HG02981 (cell line): ENCODE results near the gene GGA3.
"Not testable (repeated sequence)": the region's sequence is repeated elsewhere in the genome, so short reads cannot be mapped to it uniquely, and the experiment has no call there.

Source experiments
- ATAC-seq: cut with Tn5 transposase; IDR thresholded peaks from one replicate; pipeline ENCODE4 v1.9.1; 2021; ENCODE audit warnings: mild to moderate bottlenecking, moderate library complexity; ENCODE audit not compliant: unreplicated experiment

The GGA3 gene

GRCh38 chr17:75228305-75228704, 33.1 kb downstream of the GGA3 start:
- no peak for ATAC-seq

- ATAC-seq, result no peak
These were observed 33.7 kb downstream of the GGA3 start for GRCh38 chr17:75227729-75228128.

- no peak for ATAC-seq
These were observed 36.4 kb downstream of the GGA3 start for GRCh38 chr17:75225016-75225415.

GRCh38 chr17:75219815-75220214, 41.6 kb downstream of the GGA3 start:
- ATAC-seq, result no peak

GRCh38 chr17:75218131-75218530, 43.3 kb downstream of the GGA3 start:
- no peak for ATAC-seq

GRCh38 chr17:75209061-75209460, 52.3 kb downstream of the GGA3 start:
- no peak for ATAC-seq

- no peak for ATAC-seq
These were observed 53.2 kb downstream of the GGA3 start for GRCh38 chr17:75208161-75208560.

GRCh38 chr17:75207760-75208159, 53.6 kb downstream of the GGA3 start:
- no peak for ATAC-seq

GRCh38 chr17:75207050-75207407, 54.4 kb downstream of the GGA3 start:
- not testable (repeated sequence) for ATAC-seq

GRCh38 chr17:75205793-75206163, 55.6 kb downstream of the GGA3 start:
- no peak for ATAC-seq

GRCh38 chr17:75205037-75205792, 56.2 kb downstream of the GGA3 start, which contains the start of gene NUP85:
NUP85 (plus strand) TSS chr17:75205679; CDS start chr17:75205762, 83 bp downstream.
- peak; percentile 70 for ATAC-seq

GRCh38 chr17:75199886-75200618, 61.4 kb downstream of the GGA3 start:
- ATAC-seq, result no peak

GRCh38 chr17:75194879-75195278, 66.5 kb downstream of the GGA3 start:
- no peak for ATAC-seq

- no peak for ATAC-seq
These were observed 69.8 kb downstream of the GGA3 start for GRCh38 chr17:75191584-75191983.

GRCh38 chr17:75188614-75189013, 72.8 kb downstream of the GGA3 start:
- ATAC-seq, result no peak
